ENCODE data around the gene PABPN1L. TPM values are rescaled to one million over a fixed set of nuclear protein-coding genes. Genes with fewer than 3 reads are reported as not detected.
"Not testable (repeated sequence)": the region's sequence is repeated elsewhere in the genome, so short reads cannot be mapped to it uniquely, and the experiment has no call there.

Gene PABPN1L
- polyA plus RNA-seq, 1 experiment = not detected

DNA sequence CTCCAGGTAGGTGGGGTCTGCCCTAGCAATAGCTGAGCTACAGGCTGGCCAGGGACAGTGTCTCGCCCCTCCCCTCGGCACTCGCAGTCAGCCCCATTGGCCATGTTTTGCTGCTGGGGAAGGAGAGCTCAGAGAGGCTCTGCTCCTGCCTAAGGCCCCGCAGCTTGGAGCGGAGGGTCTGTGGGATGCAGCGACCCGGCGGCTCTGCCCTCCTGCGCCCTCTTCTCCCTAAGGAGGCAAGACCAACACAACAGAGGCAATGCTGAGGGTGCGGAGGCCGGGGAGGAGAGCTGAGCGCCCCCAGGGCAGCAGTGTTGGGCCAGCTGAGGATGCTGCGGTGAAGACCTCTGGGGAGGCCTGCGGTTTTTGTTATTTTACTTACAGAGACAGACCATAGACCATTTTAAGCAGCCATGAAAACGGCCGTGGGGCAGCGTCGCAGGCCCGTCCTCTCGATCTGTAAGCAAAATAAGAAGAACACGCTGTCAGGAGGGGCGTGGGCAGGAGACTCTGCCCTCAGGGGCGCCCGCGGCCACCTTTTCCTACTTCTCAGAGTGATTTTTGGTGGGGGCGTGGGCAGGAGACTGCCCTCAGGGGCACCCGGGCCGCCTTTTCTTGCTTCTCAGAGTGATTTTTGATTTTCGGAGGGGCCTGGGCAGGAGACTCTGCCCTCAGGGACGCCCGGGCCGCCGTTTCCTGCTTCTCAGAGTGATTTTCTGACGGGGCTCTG, 31.4 kb upstream of the PABPN1L start:
- CTCF ChIA-PET = no interaction called here
- POLR2A ChIA-PET = interaction anchor here (0.5 kb wide), 1 partner anchor 339 kb away, joined by 3 read pairs; no protein-coding TSS in a partner anchor
- no peak for DNase-seq (ENCODE audit: low read depth, low spot score)
- TF ChIP-seq, protein P1, sequence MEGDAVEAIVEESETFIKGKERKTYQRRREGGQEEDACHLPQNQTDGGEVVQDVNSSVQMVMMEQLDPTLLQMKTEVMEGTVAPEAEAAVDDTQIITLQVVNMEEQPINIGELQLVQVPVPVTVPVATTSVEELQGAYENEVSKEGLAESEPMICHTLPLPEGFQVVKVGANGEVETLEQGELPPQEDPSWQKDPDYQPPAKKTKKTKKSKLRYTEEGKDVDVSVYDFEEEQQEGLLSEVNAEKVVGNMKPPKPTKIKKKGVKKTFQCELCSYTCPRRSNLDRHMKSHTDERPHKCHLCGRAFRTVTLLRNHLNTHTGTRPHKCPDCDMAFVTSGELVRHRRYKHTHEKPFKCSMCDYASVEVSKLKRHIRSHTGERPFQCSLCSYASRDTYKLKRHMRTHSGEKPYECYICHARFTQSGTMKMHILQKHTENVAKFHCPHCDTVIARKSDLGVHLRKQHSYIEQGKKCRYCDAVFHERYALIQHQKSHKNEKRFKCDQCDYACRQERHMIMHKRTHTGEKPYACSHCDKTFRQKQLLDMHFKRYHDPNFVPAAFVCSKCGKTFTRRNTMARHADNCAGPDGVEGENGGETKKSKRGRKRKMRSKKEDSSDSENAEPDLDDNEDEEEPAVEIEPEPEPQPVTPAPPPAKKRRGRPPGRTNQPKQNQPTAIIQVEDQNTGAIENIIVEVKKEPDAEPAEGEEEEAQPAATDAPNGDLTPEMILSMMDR (IDR thresholded peaks at IDR 0.05; ENCODE audit: low read depth, low read length) = no peak
- Histone ChIP-seq H3K27ac (ENCODE audit: low read depth, low read length) (no peak overlapping the region), H3K4me3 (ENCODE audit: low read depth, low read length) (no peak overlapping the region), H3K9me3 (ENCODE audit: control insufficient read depth, insufficient read depth, low read length) (peaks cover 11% of the 10 kb centered on the region; the same call in 1 of the 2 replicates), H3K27me3 (ENCODE audit: control insufficient read depth, insufficient read depth, low read length) (peaks cover 27% of the 10 kb centered on the region)

DNA sequence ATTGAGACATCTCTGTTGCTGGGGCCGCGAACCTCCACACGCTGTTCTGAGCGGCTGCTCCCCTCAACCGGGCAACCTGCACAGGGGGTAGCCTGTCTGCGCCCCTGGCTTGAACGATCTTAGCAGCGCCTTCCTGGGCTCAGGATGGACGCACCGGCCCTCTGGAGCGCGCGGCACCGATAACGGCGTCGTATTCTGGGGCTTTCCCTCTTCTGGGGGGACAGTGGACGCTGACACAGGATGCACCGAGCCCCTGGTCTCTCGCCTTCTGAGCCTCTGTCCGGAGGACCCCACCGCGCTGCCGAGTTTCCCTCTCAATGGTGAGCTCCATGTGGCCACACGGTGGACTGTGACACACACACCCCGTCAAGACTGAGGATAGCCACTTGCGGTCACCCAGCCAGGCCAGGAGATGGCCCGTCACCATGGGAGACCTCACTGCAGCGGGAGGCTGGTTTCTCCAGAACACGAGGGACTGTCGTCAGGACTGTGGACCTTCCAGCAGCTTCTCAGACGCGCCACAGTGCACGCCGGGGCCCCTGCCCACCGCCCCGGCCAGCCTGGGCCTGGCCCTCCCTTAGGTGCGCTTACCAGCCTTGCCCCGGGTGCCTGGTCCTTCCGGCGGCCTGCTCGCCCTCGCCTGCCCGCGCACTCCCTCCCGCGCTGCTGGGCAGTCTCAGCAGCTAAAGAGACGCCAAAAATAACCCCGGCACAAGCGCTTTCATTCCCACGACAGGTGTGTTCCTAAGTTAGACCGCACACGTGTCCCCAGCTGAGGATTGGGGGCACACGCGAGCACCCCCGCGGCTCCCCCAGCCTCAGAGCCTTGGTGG, 30.0 kb upstream of the PABPN1L start:
- TF ChIP-seq, protein P1 (IDR thresholded peaks at IDR 0.05; ENCODE audit: low read depth, low read length) = no peak
- POLR2A ChIA-PET = no interaction called here

DNA sequence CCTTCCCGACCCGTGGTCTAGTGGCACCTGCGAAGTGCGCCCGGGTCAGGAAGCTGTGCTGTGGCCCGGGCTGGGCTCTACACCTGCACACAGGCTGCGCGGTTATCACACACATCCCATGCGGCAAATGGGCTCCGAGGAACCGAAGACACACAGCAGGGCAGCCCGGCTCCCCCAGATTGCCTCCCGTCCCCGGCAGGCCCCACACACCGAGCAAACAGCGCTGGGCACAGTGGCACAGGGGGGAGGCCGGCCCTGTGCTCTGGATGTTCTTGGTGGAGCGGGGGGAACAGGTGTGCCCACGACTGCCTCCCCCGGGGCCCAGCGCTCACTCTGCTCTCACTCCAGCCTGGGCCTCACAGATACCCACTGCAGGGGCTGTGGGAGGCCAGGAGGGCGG, 28.9 kb upstream of the PABPN1L start:
- TF ChIP-seq, protein P1 (IDR thresholded peaks at IDR 0.05; ENCODE audit: low read depth, low read length) = no peak
- no peak for DNase-seq (ENCODE audit: low read depth, low spot score)
- Histone ChIP-seq H3K27ac (ENCODE audit: low read depth, low read length) (no peak overlapping the region), H3K4me3 (ENCODE audit: low read depth, low read length) (no peak overlapping the region), H3K27me3 (ENCODE audit: control insufficient read depth, insufficient read depth, low read length) (peaks cover 14% of the 10 kb centered on the region), H3K9me3 (ENCODE audit: control insufficient read depth, insufficient read depth, low read length) (peaks cover 13% of the 10 kb centered on the region; the same call in 1 of the 2 replicates)
- ChIA-PET POLR2A (no interaction called here), CTCF (no interaction called here)

More for the DNA sequence above, 30.0 kb upstream of the PABPN1L start:
- H3K27ac ChIP-seq (ENCODE audit: low read depth, low read length) = no peak overlapping the region
- CTCF ChIA-PET = no interaction called here
- DNase-seq (ENCODE audit: low read depth, low spot score) = no peak
- H3K27me3 ChIP-seq (ENCODE audit: control insufficient read depth, insufficient read depth, low read length) = peaks cover 25% of the 10 kb centered on the region
- H3K9me3 ChIP-seq (ENCODE audit: control insufficient read depth, insufficient read depth, low read length) = peaks cover 11% of the 10 kb centered on the region; the same call in 1 of the 2 replicates
- H3K4me3 ChIP-seq (ENCODE audit: low read depth, low read length) = no peak overlapping the region

DNA sequence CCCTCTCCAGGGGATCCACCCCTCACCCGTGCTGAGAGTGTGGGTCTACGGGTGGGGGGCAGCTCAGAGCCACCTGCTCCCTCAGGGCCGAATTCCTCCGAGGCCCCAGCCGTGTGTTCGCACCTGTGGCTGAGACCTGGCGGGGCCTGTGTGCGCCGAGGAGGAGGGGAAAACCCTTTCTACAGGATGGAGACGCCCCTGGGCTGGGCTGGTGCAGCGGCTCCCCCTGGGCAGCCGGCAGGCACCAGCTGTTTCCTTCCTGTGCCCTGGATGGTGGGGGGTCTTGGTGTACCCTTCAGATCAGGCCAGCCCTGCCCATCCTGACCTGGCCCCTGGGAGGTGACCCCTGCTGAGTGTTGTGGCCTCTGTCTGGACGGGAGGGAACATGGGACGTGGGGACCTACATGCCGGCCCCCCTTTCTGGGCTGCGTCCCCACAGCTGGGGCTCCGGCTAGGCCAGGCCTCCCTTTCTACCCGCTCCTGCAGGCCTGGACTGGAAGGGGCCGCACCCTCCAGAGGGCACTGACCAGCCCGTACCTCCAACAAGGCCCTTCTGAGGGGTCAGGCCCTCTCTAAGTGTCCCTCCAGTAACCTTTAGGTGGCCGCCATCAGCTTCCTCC, 28.3 kb upstream of the PABPN1L start:
- POLR2A ChIA-PET = no interaction called here
- no peak for DNase-seq (ENCODE audit: low read depth, low spot score)
- Histone ChIP-seq H3K4me3 (ENCODE audit: low read depth, low read length) (no peak overlapping the region), H3K9me3 (ENCODE audit: control insufficient read depth, insufficient read depth, low read length) (peaks cover 19% of the 10 kb centered on the region; the same call in 1 of the 2 replicates), H3K27me3 (ENCODE audit: control insufficient read depth, insufficient read depth, low read length) (peaks cover 8% of the 10 kb centered on the region), H3K27ac (ENCODE audit: low read depth, low read length) (no peak overlapping the region)
- TF ChIP-seq, protein P1 (IDR thresholded peaks at IDR 0.05; ENCODE audit: low read depth, low read length) = no peak
- CTCF ChIA-PET = no interaction called here

DNA sequence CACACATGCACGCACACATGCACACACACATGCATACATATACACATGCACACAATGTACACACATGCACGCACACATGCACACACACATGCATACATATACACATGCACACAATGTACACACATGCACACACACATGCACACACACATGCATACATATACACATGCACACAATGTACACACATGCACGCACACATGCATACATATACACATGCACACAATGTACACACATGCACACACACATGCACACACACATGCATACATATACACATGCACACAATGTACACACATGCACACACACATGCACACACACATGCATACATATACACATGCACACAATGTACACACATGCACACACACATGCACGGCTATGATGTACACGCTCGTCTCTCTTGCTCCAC, 27.8 kb upstream of the PABPN1L start:
- POLR2A ChIA-PET; DNase-seq (ENCODE audit: low read depth, low spot score); H3K27me3 ChIP-seq (ENCODE audit: control insufficient read depth, insufficient read depth, low read length); H3K4me3 ChIP-seq (ENCODE audit: low read depth, low read length); H3K27ac ChIP-seq (ENCODE audit: low read depth, low read length); CTCF ChIA-PET: not testable (repeated sequence)
- peaks cover 24% of the 10 kb centered on the region for H3K9me3 ChIP-seq (ENCODE audit: control insufficient read depth, insufficient read depth, low read length)
